ENCODE results near the gene DMD.

DNA sequence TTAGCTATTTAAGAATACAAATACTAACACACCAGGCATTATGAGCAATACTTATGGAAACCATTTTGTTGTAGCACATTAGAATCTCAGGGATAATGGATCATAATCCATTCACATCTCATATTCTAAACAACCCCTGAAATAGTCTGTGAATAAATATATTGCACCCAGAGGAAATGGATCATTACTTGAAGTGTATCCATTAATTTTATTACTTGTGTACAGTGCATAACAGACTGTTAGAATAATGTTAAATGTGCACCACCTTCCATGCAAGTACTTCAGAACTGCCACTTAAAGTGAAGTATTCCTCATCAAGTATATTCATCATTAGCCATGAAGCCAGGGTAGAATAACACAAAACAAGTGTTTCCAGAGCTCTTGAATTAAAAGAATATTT lies 715.5 kb downstream of the DMD start:
- TF ChIP-seq, protein P1, sequence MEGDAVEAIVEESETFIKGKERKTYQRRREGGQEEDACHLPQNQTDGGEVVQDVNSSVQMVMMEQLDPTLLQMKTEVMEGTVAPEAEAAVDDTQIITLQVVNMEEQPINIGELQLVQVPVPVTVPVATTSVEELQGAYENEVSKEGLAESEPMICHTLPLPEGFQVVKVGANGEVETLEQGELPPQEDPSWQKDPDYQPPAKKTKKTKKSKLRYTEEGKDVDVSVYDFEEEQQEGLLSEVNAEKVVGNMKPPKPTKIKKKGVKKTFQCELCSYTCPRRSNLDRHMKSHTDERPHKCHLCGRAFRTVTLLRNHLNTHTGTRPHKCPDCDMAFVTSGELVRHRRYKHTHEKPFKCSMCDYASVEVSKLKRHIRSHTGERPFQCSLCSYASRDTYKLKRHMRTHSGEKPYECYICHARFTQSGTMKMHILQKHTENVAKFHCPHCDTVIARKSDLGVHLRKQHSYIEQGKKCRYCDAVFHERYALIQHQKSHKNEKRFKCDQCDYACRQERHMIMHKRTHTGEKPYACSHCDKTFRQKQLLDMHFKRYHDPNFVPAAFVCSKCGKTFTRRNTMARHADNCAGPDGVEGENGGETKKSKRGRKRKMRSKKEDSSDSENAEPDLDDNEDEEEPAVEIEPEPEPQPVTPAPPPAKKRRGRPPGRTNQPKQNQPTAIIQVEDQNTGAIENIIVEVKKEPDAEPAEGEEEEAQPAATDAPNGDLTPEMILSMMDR (IDR thresholded peaks at IDR 0.05; ENCODE audit: borderline replicate concordance, extremely low read depth, low read length, poor library complexity, severe bottlenecking), result no peak
- no peak for TF ChIP-seq EZH2 (IDR thresholded peaks at IDR 0.05; ENCODE audit: borderline replicate concordance, low read depth, low read length, severe bottlenecking)

All from DND-41 (cell line).